ENCODE data around the gene PHAF1. TPM values are rescaled to one million over a fixed set of nuclear protein-coding genes. Genes with fewer than 3 reads are reported as not detected.

The PHAF1 gene
- total and polyA plus RNA-seq, 2 of the 13 experiments (the other 11 are each of a cell fraction or from before 2014, with no cell fraction given) = 48.3 to 174 TPM

DNA sequence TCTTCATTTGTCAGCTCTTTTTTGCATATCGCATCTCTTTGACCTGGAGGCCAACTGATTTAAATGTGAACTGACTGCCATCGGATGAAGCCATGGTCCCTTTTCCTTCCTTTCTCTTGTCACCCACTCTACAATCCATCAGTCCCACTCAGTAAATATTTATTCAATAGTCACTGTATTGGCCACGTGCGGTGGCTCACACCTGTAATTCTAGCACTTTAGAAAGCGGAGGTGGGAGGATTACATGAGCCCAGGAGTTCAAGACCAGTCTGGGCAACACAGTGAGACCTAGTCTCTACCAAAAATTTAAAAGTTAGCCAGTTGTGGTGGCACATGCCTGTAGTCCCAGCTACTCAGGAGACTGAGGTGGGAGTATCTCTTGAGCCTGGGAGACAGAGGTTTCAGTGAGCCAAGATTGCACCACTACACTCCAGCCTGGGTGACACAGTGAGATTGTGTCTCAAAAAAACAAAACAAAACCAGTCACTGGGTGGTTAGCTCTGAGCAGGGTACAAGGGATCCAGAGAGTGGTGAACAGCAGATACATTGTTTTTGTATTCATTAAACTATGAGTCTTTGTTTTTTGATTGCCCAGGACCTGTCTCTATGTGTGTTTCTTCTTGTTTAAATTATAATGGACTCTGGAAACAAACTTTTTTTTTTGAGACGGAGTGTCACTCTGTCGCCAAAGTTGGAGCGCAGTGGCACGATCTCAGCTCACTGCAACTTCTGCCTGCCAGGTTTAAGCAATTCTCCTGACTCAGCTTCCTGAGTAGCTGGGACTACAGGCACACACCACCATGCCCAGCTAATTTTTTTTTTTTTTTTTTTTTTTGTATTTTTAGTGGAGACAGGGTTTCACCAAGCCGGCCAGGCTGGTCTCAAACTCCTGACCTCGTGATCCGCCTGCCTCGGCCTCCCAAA lies 6.9 kb downstream of the PHAF1 start (continued):
- 0 out of 2 replicates have a peak, but pooled peaks have one; percentile 47 for TF ChIP-seq PRDM10 (CRISPR knock-in tag; IDR thresholded peaks at IDR 0.05; ENCODE audit: low read depth)
- no peak for TF ChIP-seq SAFB2 (CRISPR knock-in tag; IDR thresholded peaks at IDR 0.05; ENCODE audit: borderline replicate concordance, low read depth)
- TF ChIP-seq USF2 (IDR thresholded peaks at IDR 0.05; ENCODE audit: low read depth, low read length) = no peak
- TF ChIP-seq USF2 (CRISPR knock-in tag; IDR thresholded peaks at IDR 0.05; ENCODE audit: borderline replicate concordance) = no peak
- TF ChIP-seq BATF2 (CRISPR knock-in tag; IDR thresholded peaks at IDR 0.05) = no peak
- TF ChIP-seq UBTF (CRISPR knock-in tag; IDR thresholded peaks at IDR 0.05) = no peak
- TF ChIP-seq TMF1 (CRISPR knock-in tag; IDR thresholded peaks at IDR 0.05; ENCODE audit: low read depth) = no peak
- peak; percentile 87 for TF ChIP-seq TBX2 (CRISPR knock-in tag; IDR thresholded peaks at IDR 0.05; ENCODE audit: borderline replicate concordance)
- no peak for TF ChIP-seq ZNF850 (CRISPR knock-in tag; conservative IDR thresholded peaks at IDR 0.05)
- TF ChIP-seq TFDP1 (CRISPR knock-in tag; IDR thresholded peaks at IDR 0.05; ENCODE audit: borderline replicate concordance) = peak; percentile 46; the same call in 1 of the 2 replicates
- TF ChIP-seq MAFG (CRISPR knock-in tag; IDR thresholded peaks at IDR 0.05) = no peak
- no peak for TF ChIP-seq ZNF776 (CRISPR knock-in tag; IDR thresholded peaks at IDR 0.05)
- peak; percentile 18 for TF ChIP-seq TEAD3 (CRISPR knock-in tag; optimal IDR thresholded peaks at IDR 0.05; ENCODE audit: borderline replicate concordance)
- no peak for TF ChIP-seq ZNF20 (CRISPR knock-in tag; IDR thresholded peaks at IDR 0.05)
- no peak for TF ChIP-seq GTF2F1 (IDR thresholded peaks at IDR 0.05; ENCODE audit: low read length)
- TF ChIP-seq PHF21A (CRISPR knock-in tag; IDR thresholded peaks at IDR 0.05) = peak; percentile 20; the same call in 1 of the 2 replicates

Measured in HepG2 (cell line).